HepG2 (cell line): ENCODE data around the gene SATB2.

Source experiments
- CEBPB ChIP-seq: IDR thresholded peaks from 2 replicates; pipeline ENCODE4 v1.6.1; 2011; ENCODE audit warnings: low read depth, low read length, improper control_type of control experiment, borderline replicate concordance
- CREBL2 ChIP-seq: sonication (generic); formaldehyde crosslinking; IDR thresholded peaks from 2 replicates; pipeline ENCODE4 v1.8.1; 2023; ENCODE audit warnings: missing genetic modification reagents, mild to moderate bottlenecking, borderline replicate concordance
- CTCF ChIP-seq: sonication (generic); formaldehyde crosslinking; IDR thresholded peaks from 2 replicates; pipeline ENCODE4 v1.5.0; 2020; ENCODE audit warnings: mild to moderate bottlenecking, missing genetic modification reagents, moderate library complexity
- GMEB2 ChIP-seq: IDR thresholded peaks from 2 replicates; pipeline ENCODE4 v1.6.1; 2016; ENCODE audit warnings: missing biosample characterization, missing genetic modification reagents, low read depth
- MED1 ChIP-seq: sonication (generic); formaldehyde crosslinking; IDR thresholded peaks from 2 replicates; pipeline ENCODE4 v1.4.0; 2020; ENCODE audit warnings: missing genetic modification reagents
- RAD21 ChIP-seq: fragments of 450-650 bp; formaldehyde crosslinking; IDR thresholded peaks from 2 replicates; pipeline ENCODE4 v1.5.0; 2020; ENCODE audit warnings: mild to moderate bottlenecking
- STAT6 ChIP-seq: sonication (generic); formaldehyde crosslinking; IDR thresholded peaks from 2 replicates; pipeline ENCODE4 v1.4.0; 2020; ENCODE audit warnings: missing genetic modification reagents, mild to moderate bottlenecking, borderline replicate concordance
- TCF7 ChIP-seq: sonication (generic); IDR thresholded peaks from 2 replicates; pipeline ENCODE4 v1.6.1; 2016; ENCODE audit warnings: antibody characterized with exemption, low read depth
- ZFP37 ChIP-seq: sonication (generic); formaldehyde crosslinking; IDR thresholded peaks from 2 replicates; pipeline ENCODE4 v1.4.0; 2020; ENCODE audit warnings: missing genetic modification reagents, borderline replicate concordance
- ZNF446 ChIP-seq: sonication (generic); formaldehyde crosslinking; IDR thresholded peaks from 2 replicates; pipeline ENCODE4 v1.5.0; 2020; ENCODE audit warnings: mild to moderate bottlenecking, missing genetic modification reagents
- ZNF670 ChIP-seq: sonication (generic); formaldehyde crosslinking; IDR thresholded peaks from 2 replicates; pipeline ENCODE4 v1.8.0; 2022; ENCODE audit warnings: mild to moderate bottlenecking, missing genetic modification reagents, borderline replicate concordance
- ZXDC ChIP-seq: sonication (generic); formaldehyde crosslinking; IDR thresholded peaks from 2 replicates; pipeline ENCODE4 v1.5.0; 2020; ENCODE audit warnings: mild to moderate bottlenecking, missing genetic modification reagents

- TF ChIP-seq MED1 (no peak), ZNF670 (CRISPR knock-in tag) (no peak), CEBPB (no peak), RAD21 (CRISPR knock-in tag) (no peak), CTCF (CRISPR knock-in tag) (no peak), CREBL2 (CRISPR knock-in tag) (no peak), ZXDC (CRISPR knock-in tag) (no peak), ZNF446 (CRISPR knock-in tag) (no peak), GMEB2 (CRISPR knock-in tag) (no peak), TCF7 (no peak), STAT6 (no peak), ZFP37 (no peak)
These were observed 12.6 kb upstream of the SATB2 start for GRCh38 chr2:199470361-199470671.
